Measurements from ENCODE around the gene RUSC1.

DNA sequence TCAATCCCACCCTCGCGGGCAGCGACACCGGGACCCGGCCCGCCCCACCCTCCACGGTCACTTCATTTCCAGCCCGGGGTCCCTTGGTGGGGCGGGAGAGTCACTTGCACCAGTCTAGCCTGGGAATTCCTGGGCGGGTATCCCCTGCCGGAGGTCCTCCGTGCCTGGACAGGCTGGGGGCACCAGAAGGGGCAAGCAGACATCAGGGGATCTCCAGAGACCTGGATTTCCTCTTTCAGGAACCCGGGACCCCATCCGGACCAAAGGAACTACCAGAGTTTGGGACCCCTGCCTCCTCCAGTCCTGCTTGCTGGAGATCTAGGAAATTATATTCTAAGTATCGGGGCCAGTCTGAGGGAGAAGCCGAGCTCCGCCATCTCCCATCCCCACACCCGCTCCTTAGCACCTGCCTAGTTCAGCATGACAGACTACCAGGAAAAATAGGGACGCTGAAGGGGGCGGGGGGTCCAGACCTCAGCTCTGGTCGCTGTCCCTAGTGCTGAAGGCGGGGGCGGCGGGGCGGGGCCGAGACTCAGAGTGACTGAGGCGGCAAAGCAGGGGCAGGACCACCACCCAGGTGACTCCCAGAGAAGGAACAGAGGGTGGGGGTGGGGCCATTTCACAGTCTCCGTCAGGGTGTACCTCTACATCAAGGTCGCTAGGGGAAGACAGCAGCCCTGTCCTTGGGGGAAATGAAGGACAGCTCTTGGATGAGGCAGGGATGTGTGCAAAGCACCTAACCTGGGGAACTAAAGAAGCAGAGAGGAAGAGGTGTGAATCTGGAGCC, 42.6 kb upstream of the RUSC1 start:
- TF ChIP-seq, protein P1, sequence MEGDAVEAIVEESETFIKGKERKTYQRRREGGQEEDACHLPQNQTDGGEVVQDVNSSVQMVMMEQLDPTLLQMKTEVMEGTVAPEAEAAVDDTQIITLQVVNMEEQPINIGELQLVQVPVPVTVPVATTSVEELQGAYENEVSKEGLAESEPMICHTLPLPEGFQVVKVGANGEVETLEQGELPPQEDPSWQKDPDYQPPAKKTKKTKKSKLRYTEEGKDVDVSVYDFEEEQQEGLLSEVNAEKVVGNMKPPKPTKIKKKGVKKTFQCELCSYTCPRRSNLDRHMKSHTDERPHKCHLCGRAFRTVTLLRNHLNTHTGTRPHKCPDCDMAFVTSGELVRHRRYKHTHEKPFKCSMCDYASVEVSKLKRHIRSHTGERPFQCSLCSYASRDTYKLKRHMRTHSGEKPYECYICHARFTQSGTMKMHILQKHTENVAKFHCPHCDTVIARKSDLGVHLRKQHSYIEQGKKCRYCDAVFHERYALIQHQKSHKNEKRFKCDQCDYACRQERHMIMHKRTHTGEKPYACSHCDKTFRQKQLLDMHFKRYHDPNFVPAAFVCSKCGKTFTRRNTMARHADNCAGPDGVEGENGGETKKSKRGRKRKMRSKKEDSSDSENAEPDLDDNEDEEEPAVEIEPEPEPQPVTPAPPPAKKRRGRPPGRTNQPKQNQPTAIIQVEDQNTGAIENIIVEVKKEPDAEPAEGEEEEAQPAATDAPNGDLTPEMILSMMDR (conservative IDR thresholded peaks at IDR 0.05; ENCODE audit: low read depth, low read length) = peak; percentile 54
- no peak for TF ChIP-seq EZH2 (IDR thresholded peaks at IDR 0.05; ENCODE audit: low read length, unreplicated experiment)
- no peak for TF ChIP-seq EZH2phosphoT487 (IDR thresholded peaks at IDR 0.05; ENCODE audit: borderline replicate concordance, low read length)
